ENCODE results near the gene RPP25. TPM values are rescaled to one million over a fixed set of nuclear protein-coding genes. Genes with fewer than 3 reads are reported as not detected.

RPP25 gene
- total RNA-seq, 1 experiment from 2014 or later, result 31.3 TPM

GRCh38 chr15:74995182-74995778 is 38.7 kb upstream of the RPP25 start, which contains the start of gene SCAMP5 (continued):
- TF ChIP-seq E2F1 (CRISPR knock-in tag; IDR thresholded peaks at IDR 0.05), result no peak
- TF ChIP-seq JUN (CRISPR knock-in tag; IDR thresholded peaks at IDR 0.05), result peak; percentile 80; the same call in 1 of the 2 replicates
- TF ChIP-seq HMGXB4 (CRISPR knock-in tag; IDR thresholded peaks at IDR 0.05), result no peak
- TF ChIP-seq GABPB1 (CRISPR knock-in tag; IDR thresholded peaks at IDR 0.05), result peak; percentile 79
- peak; percentile 93; the same call in 1 of the 2 replicates for TF ChIP-seq FOXP1 (CRISPR knock-in tag; IDR thresholded peaks at IDR 0.05; ENCODE audit: borderline replicate concordance)
- no peak for TF ChIP-seq NR3C1 (CRISPR knock-in tag; conservative IDR thresholded peaks at IDR 0.05; ENCODE audit: low read depth)
- TF ChIP-seq TEAD4 (CRISPR knock-in tag; IDR thresholded peaks at IDR 0.05), result peak; percentile 80; the same call in 1 of the 2 replicates
- no peak for TF ChIP-seq ZNF219 (CRISPR knock-in tag; IDR thresholded peaks at IDR 0.05; ENCODE audit: borderline replicate concordance)
- TF ChIP-seq SP1 (CRISPR knock-in tag; conservative IDR thresholded peaks at IDR 0.05), result peak; percentile 70

- no peak for DNase-seq (ENCODE audit: low spot score)
- ChIA-PET CTCF (interaction anchor here (0.6 to 2.7 kb wide), 21 partner anchors 13 to 359 kb away, joined by 3 to 17 read pairs (median 5); partner anchors contain the start of genes C15orf39, CSK, PPCDC and RPP25), POLR2A (interaction anchor here (0.7 to 1.4 kb wide), 7 partner anchors 29 to 206 kb away, joined by 3 to 14 read pairs (median 4); partner anchors contain the start of genes PPCDC and RPP25)
- TF ChIP-seq MYBL2 (CRISPR knock-in tag; IDR thresholded peaks at IDR 0.05) (no peak), OVOL2 (CRISPR knock-in tag; IDR thresholded peaks at IDR 0.05; ENCODE audit: borderline replicate concordance) (no peak), ZNF232 (CRISPR knock-in tag; IDR thresholded peaks at IDR 0.05) (no peak), FOXP4 (CRISPR knock-in tag; IDR thresholded peaks at IDR 0.05) (no peak), GRHL2 (CRISPR knock-in tag; IDR thresholded peaks at IDR 0.05; ENCODE audit: insufficient replicate concordance, severe bottlenecking) (no peak), IRF1 (CRISPR knock-in tag; IDR thresholded peaks at IDR 0.05) (no peak), ZNF512 (CRISPR knock-in tag; IDR thresholded peaks at IDR 0.05; ENCODE audit: borderline replicate concordance) (no peak), FOXJ3 (CRISPR knock-in tag; IDR thresholded peaks at IDR 0.05; ENCODE audit: borderline replicate concordance) (no peak), RORB (CRISPR knock-in tag; IDR thresholded peaks at IDR 0.05) (no peak), ZNF425 (CRISPR knock-in tag; conservative IDR thresholded peaks at IDR 0.05) (no peak), ZNF317 (CRISPR knock-in tag; IDR thresholded peaks at IDR 0.05; ENCODE audit: borderline replicate concordance, low read depth) (no peak)
- Mint-ChIP-seq H3K36me3 (peaks cover 14% of the 10 kb centered on the region), H3K4me3 (peak overlapping the region; percentile 79), H3K4me1 (peaks cover 20% of the 10 kb centered on the region), H3K9me3 (no peaks in the 10 kb centered on the region), H3K27me3 (ENCODE audit: low read depth) (peaks cover 22% of the 10 kb centered on the region), H3K27ac (no peak overlapping the region)
- no peak for ATAC-seq
These were observed 38.1 kb upstream of the RPP25 start for GRCh38 chr15:74994685-74995084.

All from WTC11 (cell line).